Measurements from ENCODE around the gene DRG1. TPM values are rescaled to one million over a fixed set of nuclear protein-coding genes. Genes with fewer than 3 reads are reported as not detected.
"Not testable (repeated sequence)": the region's sequence is repeated elsewhere in the genome, so short reads cannot be mapped to it uniquely, and the experiment has no call there.

DRG1 gene
- total RNA-seq, 1 experiment from 2014 or later, result 84.8 TPM

DNA sequence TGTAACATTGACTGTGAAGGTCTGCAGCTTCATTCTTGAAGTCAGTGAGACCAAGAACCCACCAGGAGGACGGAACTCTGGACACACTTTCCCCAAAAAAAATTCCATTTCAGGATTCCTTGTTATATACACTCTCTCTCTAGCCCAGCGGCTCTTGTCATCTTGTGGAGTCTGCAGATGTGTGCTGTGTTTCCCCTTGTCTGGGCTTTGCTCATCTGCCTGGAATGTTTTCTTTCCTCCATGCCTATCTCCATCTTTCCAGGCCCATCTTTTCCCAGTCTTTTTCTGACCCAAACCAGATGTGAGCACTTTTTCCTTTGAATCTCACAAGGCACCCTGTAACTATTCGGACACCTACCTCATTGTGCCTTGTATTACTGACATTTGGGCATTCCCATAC lies 5.1 kb upstream of the DRG1 start:
- Mint-ChIP-seq H3K36me3 (ENCODE audit: insufficient read depth, unreplicated experiment) (no peaks in the 10 kb centered on the region), H3K27ac (ENCODE audit: low read depth, unreplicated experiment) (no peak overlapping the region)

GRCh38 chr22:31398231-31398630 lies 1.2 kb upstream of the DRG1 start:
- POLR2A ChIA-PET, result interaction anchor here (1.2 to 4.1 kb wide), 7 partner anchors 10 to 280 kb away, joined by 3 to 61 read pairs (median 8); partner anchors contain the start of genes EIF4ENIF1, PATZ1 and PIK3IP1
- Mint-ChIP-seq H3K4me3 (ENCODE audit: unreplicated experiment) (no peak overlapping the region), H3K27ac (ENCODE audit: low read depth, unreplicated experiment) (no peak overlapping the region), H3K9me3 (ENCODE audit: unreplicated experiment) (peaks cover 7% of the 10 kb centered on the region), H3K27me3 (ENCODE audit: insufficient read depth, unreplicated experiment) (no peaks in the 10 kb centered on the region), H3K36me3 (ENCODE audit: insufficient read depth, unreplicated experiment) (peaks cover 31% of the 10 kb centered on the region), H3K4me1 (ENCODE audit: insufficient read depth, unreplicated experiment) (no peaks in the 10 kb centered on the region)
- BruUV-seq (replicated peaks), result no TSS peak
- TF ChIP-seq, protein P1, sequence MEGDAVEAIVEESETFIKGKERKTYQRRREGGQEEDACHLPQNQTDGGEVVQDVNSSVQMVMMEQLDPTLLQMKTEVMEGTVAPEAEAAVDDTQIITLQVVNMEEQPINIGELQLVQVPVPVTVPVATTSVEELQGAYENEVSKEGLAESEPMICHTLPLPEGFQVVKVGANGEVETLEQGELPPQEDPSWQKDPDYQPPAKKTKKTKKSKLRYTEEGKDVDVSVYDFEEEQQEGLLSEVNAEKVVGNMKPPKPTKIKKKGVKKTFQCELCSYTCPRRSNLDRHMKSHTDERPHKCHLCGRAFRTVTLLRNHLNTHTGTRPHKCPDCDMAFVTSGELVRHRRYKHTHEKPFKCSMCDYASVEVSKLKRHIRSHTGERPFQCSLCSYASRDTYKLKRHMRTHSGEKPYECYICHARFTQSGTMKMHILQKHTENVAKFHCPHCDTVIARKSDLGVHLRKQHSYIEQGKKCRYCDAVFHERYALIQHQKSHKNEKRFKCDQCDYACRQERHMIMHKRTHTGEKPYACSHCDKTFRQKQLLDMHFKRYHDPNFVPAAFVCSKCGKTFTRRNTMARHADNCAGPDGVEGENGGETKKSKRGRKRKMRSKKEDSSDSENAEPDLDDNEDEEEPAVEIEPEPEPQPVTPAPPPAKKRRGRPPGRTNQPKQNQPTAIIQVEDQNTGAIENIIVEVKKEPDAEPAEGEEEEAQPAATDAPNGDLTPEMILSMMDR (IDR thresholded peaks at IDR 0.05; ENCODE audit: unreplicated experiment), result no peak
- CTCF ChIA-PET, result no interaction called here
- intact Hi-C loops (cut with micrococcal nuclease), result no loop called here
- DNase-seq (ENCODE audit: unreplicated experiment), result no peak

More for the DNA sequence above, 5.1 kb upstream of the DRG1 start:
- ChIA-PET POLR2A (no interaction called here), CTCF (interaction anchor here (1.2 kb wide), 1 partner anchor 54 kb away, joined by 3 read pairs; no protein-coding TSS in a partner anchor)
- no peaks in the 10 kb centered on the region for H3K4me1 Mint-ChIP-seq (ENCODE audit: insufficient read depth, unreplicated experiment)
- peaks cover 7% of the 10 kb centered on the region for H3K9me3 Mint-ChIP-seq (ENCODE audit: unreplicated experiment)
- BruUV-seq (replicated peaks), result no TSS peak
- H3K27me3 Mint-ChIP-seq (ENCODE audit: insufficient read depth, unreplicated experiment), result no peaks in the 10 kb centered on the region
- intact Hi-C loops (cut with micrococcal nuclease), result no loop called here
- TF ChIP-seq, protein P1 (IDR thresholded peaks at IDR 0.05; ENCODE audit: unreplicated experiment), result no peak
- DNase-seq (ENCODE audit: unreplicated experiment), result no peak
- no peak overlapping the region for H3K4me3 Mint-ChIP-seq (ENCODE audit: unreplicated experiment)

DNA sequence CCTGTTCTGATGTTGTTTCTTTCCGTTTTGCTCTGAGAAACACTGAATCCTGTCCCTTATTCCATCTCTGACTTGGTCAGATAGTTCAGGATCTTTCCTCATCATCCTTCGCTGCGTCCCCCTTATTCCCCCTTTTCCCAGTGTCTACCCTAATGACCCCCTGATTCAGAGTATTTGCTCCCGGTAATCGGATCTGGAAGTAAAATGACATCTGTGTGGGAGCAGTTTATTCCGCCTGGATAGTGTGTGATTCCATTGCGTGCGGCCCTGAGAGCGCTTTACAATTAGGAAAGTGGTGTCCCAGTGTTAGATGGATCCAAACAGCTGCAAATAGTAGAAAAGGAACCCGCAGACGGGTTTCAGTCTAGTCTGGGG lies 606 bp downstream of the DRG1 start:
- peaks cover 48% of the 10 kb centered on the region for H3K36me3 Mint-ChIP-seq (ENCODE audit: insufficient read depth, unreplicated experiment)
- no peaks in the 10 kb centered on the region for H3K27me3 Mint-ChIP-seq (ENCODE audit: insufficient read depth, unreplicated experiment)
- TF ChIP-seq, protein P1 (IDR thresholded peaks at IDR 0.05; ENCODE audit: unreplicated experiment), result no peak
- ChIA-PET POLR2A (interaction anchor here (0.6 to 4.1 kb wide), 14 partner anchors 9 to 235 kb away, joined by 3 to 61 read pairs (median 4); partner anchors contain the start of genes EIF4ENIF1, PATZ1 and PIK3IP1), CTCF (interaction anchor here (0.6 to 1.2 kb wide), 3 partner anchors 11 to 60 kb away, joined by 3 read pairs; partner anchors contain the start of gene PATZ1)
- peak overlapping the region; percentile 84 for H3K4me3 Mint-ChIP-seq (ENCODE audit: unreplicated experiment)
- TSS peak; percentile 67 for BruUV-seq (replicated peaks)
- H3K4me1 Mint-ChIP-seq (ENCODE audit: insufficient read depth, unreplicated experiment), result no peaks in the 10 kb centered on the region
- intact Hi-C loops (cut with micrococcal nuclease), result no loop called here
- peak overlapping the region; percentile 94 for H3K27ac Mint-ChIP-seq (ENCODE audit: low read depth, unreplicated experiment)
- DNase-seq (ENCODE audit: unreplicated experiment), result peak; percentile 27
- no peaks in the 10 kb centered on the region for H3K9me3 Mint-ChIP-seq (ENCODE audit: unreplicated experiment)

DNA sequence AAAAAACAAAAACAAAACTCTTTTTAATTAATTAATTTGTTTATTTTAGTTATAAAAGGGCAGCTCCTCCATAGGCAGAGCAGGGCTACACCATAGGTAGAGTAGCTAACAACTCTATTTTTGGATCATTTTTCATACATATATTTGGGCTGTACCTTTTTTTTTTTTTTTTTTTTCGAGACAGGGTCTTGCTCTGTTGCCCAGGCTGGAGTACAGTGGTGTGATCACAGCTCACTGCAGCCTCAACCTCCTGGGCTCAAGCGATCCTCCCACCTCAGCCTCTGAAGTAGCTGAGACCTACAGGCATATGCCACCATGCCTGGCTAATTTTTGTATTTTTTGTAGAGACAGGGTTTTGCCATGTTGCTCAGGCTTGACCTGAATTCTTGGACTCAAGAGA lies 2.9 kb downstream of the DRG1 start:
- H3K36me3 Mint-ChIP-seq (ENCODE audit: insufficient read depth, unreplicated experiment), result peaks cover 72% of the 10 kb centered on the region
- CTCF ChIA-PET; H3K9me3 Mint-ChIP-seq (ENCODE audit: unreplicated experiment); DNase-seq (ENCODE audit: unreplicated experiment); BruUV-seq (replicated peaks); H3K27me3 Mint-ChIP-seq (ENCODE audit: insufficient read depth, unreplicated experiment); H3K4me1 Mint-ChIP-seq (ENCODE audit: insufficient read depth, unreplicated experiment); H3K27ac Mint-ChIP-seq (ENCODE audit: low read depth, unreplicated experiment); H3K4me3 Mint-ChIP-seq (ENCODE audit: unreplicated experiment); intact Hi-C loops (cut with micrococcal nuclease): not testable (repeated sequence)
- POLR2A ChIA-PET, result interaction anchor here (0.8 to 2.1 kb wide), 3 partner anchors 25 to 112 kb away, joined by 3 to 6 read pairs (median 5); partner anchors contain the start of gene PATZ1
